Astrocyte (in vitro differentiated cells and primary cell): ENCODE results near the gene CD58. TPM values are rescaled to one million over a fixed set of nuclear protein-coding genes. Genes with fewer than 3 reads are reported as not detected.

Experiments
- DNase-seq: peaks from one replicate; pipeline ENCODE4 v3.0.0-alpha.2; 2010; ENCODE audit warnings: low read depth
- FAIRE-seq: peaks from 2 replicates; lab custom pipeline; 2011; peaks lifted over from hg19 to GRCh38; lab: Jason Lieb, UNC
- H2AFZ ChIP-seq: 2 replicates; pipeline ENCODE4 v1.6.0; 2012; ENCODE audit warnings: low read depth, low read length, inconsistent platforms
- H3K27ac ChIP-seq: 2 replicates; pipeline ENCODE4 v1.5.1; 2011; ENCODE audit warnings: low read depth, low read length, inconsistent platforms
- H3K27me3 ChIP-seq: 2 replicates; pipeline ENCODE4 v1.6.0; 2011; ENCODE audit warnings: low read length, inconsistent platforms; ENCODE audit not compliant: insufficient read depth
- H3K36me3 ChIP-seq: 2 replicates; pipeline ENCODE4 v1.5.1; 2011; ENCODE audit warnings: low read length, inconsistent platforms; ENCODE audit not compliant: insufficient read depth
- H3K4me1 ChIP-seq: 2 replicates; pipeline ENCODE4 v1.5.1; 2011; ENCODE audit warnings: low read length, inconsistent platforms; ENCODE audit not compliant: insufficient read depth
- H3K4me2 ChIP-seq: 2 replicates; pipeline ENCODE4 v1.6.0; 2012; ENCODE audit warnings: low read length, inconsistent platforms
- H3K4me3 ChIP-seq: 2 replicates; pipeline ENCODE4 v1.5.1; 2011; ENCODE audit warnings: low read depth, mild to moderate bottlenecking, low read length, inconsistent platforms; ENCODE audit not compliant: insufficient read depth
- H3K79me2 ChIP-seq: 2 replicates; pipeline ENCODE4 v1.6.0; 2012; ENCODE audit warnings: mild to moderate bottlenecking, low read length, inconsistent platforms; ENCODE audit not compliant: insufficient read depth
- H3K9ac ChIP-seq: 2 replicates; pipeline ENCODE4 v1.6.0; 2012; ENCODE audit warnings: mild to moderate bottlenecking, low read length, inconsistent platforms
- H3K9me3 ChIP-seq: 2 replicates; pipeline ENCODE4 v1.5.1; 2012; ENCODE audit warnings: low read depth, mild to moderate bottlenecking, low read length, inconsistent platforms; ENCODE audit not compliant: insufficient read depth
- H4K20me1 ChIP-seq: 2 replicates; pipeline ENCODE4 v1.6.0; 2012; ENCODE audit warnings: low read length, inconsistent platforms; ENCODE audit not compliant: insufficient read depth
- H3K27ac Mint-ChIP-seq: one replicate; pipeline ENCODE4 v1.8.0; 2021; ENCODE audit warnings: mild to moderate bottlenecking, mixed read lengths; ENCODE audit not compliant: unreplicated experiment
- H3K27me3 Mint-ChIP-seq: one replicate; pipeline ENCODE4 v1.8.0; 2021; ENCODE audit warnings: low read depth, mixed read lengths; ENCODE audit not compliant: unreplicated experiment
- H3K36me3 Mint-ChIP-seq: one replicate; pipeline ENCODE4 v1.8.0; 2021; ENCODE audit warnings: low read depth, mixed read lengths; ENCODE audit not compliant: unreplicated experiment
- H3K4me1 Mint-ChIP-seq: one replicate; pipeline ENCODE4 v1.8.0; 2021; ENCODE audit warnings: low read depth, mixed read lengths; ENCODE audit not compliant: unreplicated experiment
- H3K4me3 Mint-ChIP-seq: one replicate; pipeline ENCODE4 v1.8.0; 2021; ENCODE audit warnings: mild to moderate bottlenecking, moderate library complexity, mixed read lengths; ENCODE audit not compliant: unreplicated experiment
- H3K9me3 Mint-ChIP-seq: one replicate; pipeline ENCODE4 v1.8.0; 2021; ENCODE audit warnings: mild to moderate bottlenecking, mixed read lengths; ENCODE audit not compliant: unreplicated experiment
- CTCF ChIP-seq: IDR thresholded peaks from 2 replicates; pipeline ENCODE4 v1.5.1; 2011; ENCODE audit warnings: low read depth, mild to moderate bottlenecking, inconsistent platforms, low read length, moderate library complexity; ENCODE audit not compliant: insufficient read depth
- EZH2 ChIP-seq: IDR thresholded peaks from 2 replicates; pipeline ENCODE4 v1.6.1; 2012; ENCODE audit warnings: mild to moderate bottlenecking, low read length, inconsistent platforms; ENCODE audit not compliant: insufficient read depth
- total RNA-seq: library from RNA; stranded (reverse); gene quantifications from 2 replicates; pipeline ENCODE4 v1.2.1, GENCODE V29; 2021

CD58 gene
- total RNA-seq, 1 donor from 2014 or later = 13.0 TPM

DNA sequence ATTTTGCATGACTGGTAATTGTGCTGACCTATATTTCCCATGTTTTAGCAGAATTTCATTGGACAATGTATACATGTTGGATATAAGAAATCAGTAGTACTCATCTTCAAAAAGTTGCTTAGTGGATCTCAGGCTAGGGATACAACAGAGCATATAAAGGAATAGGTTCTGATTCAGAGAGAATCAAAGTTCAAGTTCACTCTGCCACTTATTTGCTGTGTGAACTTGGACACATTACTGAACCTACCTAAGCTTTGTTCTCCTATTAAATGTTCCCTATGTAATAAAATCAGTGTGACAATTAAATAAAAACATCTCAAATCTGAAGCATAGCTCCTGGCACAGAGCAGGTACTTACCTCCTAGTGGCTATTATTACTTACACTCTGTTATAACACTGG lies 9.3 kb downstream of the CD58 start:
- H3K4me1 Mint-ChIP-seq = peaks cover under 1% of the 10 kb centered on the region
- H3K36me3 ChIP-seq = no peaks in the 10 kb centered on the region
- no peaks in the 10 kb centered on the region for H3K9me3 ChIP-seq
- no peak overlapping the region for H3K4me2 ChIP-seq
- DNase-seq = no peak
- no peak overlapping the region for H3K4me3 ChIP-seq
- FAIRE-seq = no peak
- peaks cover 10% of the 10 kb centered on the region for H4K20me1 ChIP-seq
- no peak overlapping the region for H3K9ac ChIP-seq
- H2AFZ ChIP-seq = no peak overlapping the region
- H3K79me2 ChIP-seq = peaks cover 49% of the 10 kb centered on the region
- peaks cover 6% of the 10 kb centered on the region for H3K9me3 Mint-ChIP-seq
- no peak overlapping the region for H3K27ac Mint-ChIP-seq
- no peak overlapping the region for H3K27ac ChIP-seq
- no peaks in the 10 kb centered on the region for H3K27me3 ChIP-seq
- peaks cover 5% of the 10 kb centered on the region for H3K4me1 ChIP-seq
- peaks cover 13% of the 10 kb centered on the region for H3K36me3 Mint-ChIP-seq
- no peak overlapping the region for H3K4me3 Mint-ChIP-seq
- TF ChIP-seq CTCF = no peak
- TF ChIP-seq EZH2 = no peak
- H3K27me3 Mint-ChIP-seq = no peaks in the 10 kb centered on the region

DNA sequence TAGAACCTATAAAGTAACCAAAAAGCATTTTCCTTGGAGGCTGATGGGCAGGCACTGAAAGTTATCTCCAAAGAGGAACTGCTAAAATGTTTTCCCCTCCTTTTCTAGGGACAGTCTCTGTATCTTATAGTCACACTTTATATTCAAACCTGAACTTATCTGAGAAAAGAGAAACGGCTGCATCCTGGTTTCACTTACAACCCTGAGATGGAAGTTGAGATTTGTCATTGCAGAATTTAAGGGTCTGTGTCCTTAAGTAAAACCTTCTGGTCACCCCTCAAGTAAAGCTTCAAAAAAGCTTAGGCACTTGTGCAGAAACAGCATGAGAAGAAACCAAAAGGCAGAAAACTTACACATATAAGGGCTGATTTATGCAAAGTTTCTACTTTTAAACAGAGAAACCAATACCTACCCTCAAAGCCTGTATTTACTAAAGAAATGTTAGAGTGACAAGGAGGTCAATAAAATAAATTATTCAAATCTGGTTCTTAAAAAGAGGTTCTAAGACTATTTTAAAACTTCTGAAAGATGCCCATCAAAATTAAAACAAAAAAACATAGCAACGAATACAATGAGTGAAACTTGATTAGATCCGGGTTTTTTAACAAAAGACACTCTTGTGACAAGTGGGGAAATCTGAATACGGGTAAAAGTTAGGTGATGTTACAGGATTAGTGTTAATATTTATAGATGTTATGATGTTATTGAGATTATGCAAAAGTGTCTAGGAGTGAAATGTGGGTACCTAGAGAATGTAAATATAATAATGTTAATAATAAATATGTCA lies 9.9 kb downstream of the CD58 start:
- no peaks in the 10 kb centered on the region for H3K27me3 ChIP-seq
- H2AFZ ChIP-seq = no peak overlapping the region
- peaks cover 6% of the 10 kb centered on the region for H3K9me3 Mint-ChIP-seq
- peaks cover 43% of the 10 kb centered on the region for H3K79me2 ChIP-seq
- H3K4me1 ChIP-seq = peaks cover 11% of the 10 kb centered on the region
- no peak overlapping the region for H3K9ac ChIP-seq
- no peak overlapping the region for H3K27ac Mint-ChIP-seq
- H3K36me3 Mint-ChIP-seq = peaks cover 13% of the 10 kb centered on the region
- H3K4me3 ChIP-seq = no peak overlapping the region
- H3K4me3 Mint-ChIP-seq = no peak overlapping the region
- H3K9me3 ChIP-seq = no peaks in the 10 kb centered on the region
- no peak overlapping the region for H3K4me2 ChIP-seq
- H3K27me3 Mint-ChIP-seq = no peaks in the 10 kb centered on the region
- H3K36me3 ChIP-seq = no peaks in the 10 kb centered on the region
- FAIRE-seq = no peak
- peaks cover 4% of the 10 kb centered on the region for H3K4me1 Mint-ChIP-seq
- no peak overlapping the region for H3K27ac ChIP-seq
- no peak for DNase-seq
- TF ChIP-seq CTCF (no peak), EZH2 (no peak)
- H4K20me1 ChIP-seq = peaks cover 4% of the 10 kb centered on the region

DNA sequence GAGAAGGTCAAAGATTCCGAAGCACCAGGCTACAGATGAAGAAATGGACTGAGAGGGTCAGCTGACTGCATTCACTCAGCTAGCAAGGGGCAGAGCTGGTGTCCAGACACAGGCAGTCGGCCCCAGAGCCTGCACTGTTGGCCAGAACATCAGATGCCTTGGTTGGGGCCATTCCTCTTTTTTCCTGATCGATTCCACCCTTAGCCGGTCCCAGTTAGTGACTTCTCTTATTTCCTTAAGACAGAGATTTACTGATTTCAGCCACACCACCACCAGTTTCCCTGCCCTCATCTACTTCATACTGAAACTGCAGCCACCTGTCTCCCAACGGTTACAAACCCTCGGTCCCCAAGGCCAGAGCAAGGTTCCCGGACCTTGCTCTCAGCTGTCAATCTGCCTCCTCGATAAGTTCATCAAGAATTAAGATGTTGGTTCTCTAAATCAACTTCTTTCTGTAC lies 11.5 kb downstream of the CD58 start:
- TF ChIP-seq EZH2 (no peak), CTCF (no peak)

More for the DNA sequence above, 11.5 kb downstream of the CD58 start:
- peaks cover 7% of the 10 kb centered on the region for H3K4me1 Mint-ChIP-seq
- no peak overlapping the region for H3K4me2 ChIP-seq
- H3K9me3 ChIP-seq = no peaks in the 10 kb centered on the region
- no peaks in the 10 kb centered on the region for H4K20me1 ChIP-seq
- no peak overlapping the region for H3K27ac Mint-ChIP-seq
- no peak overlapping the region for H3K9ac ChIP-seq
- H2AFZ ChIP-seq = no peak overlapping the region
- no peak overlapping the region for H3K4me3 Mint-ChIP-seq
- H3K36me3 Mint-ChIP-seq = peaks cover 13% of the 10 kb centered on the region
- H3K27me3 Mint-ChIP-seq = no peaks in the 10 kb centered on the region
- H3K27ac ChIP-seq = no peak overlapping the region
- H3K36me3 ChIP-seq = no peaks in the 10 kb centered on the region
- H3K27me3 ChIP-seq = no peaks in the 10 kb centered on the region
- FAIRE-seq (no peak), DNase-seq (no peak)
- H3K4me1 ChIP-seq = peaks cover 11% of the 10 kb centered on the region
- H3K4me3 ChIP-seq = no peak overlapping the region
- peaks cover 6% of the 10 kb centered on the region for H3K9me3 Mint-ChIP-seq
- H3K79me2 ChIP-seq = peaks cover 40% of the 10 kb centered on the region
